Peyer's patch (tissue), 4 donors: Measurements from ENCODE around the gene LENEP. TPM values are rescaled to one million over a fixed set of nuclear protein-coding genes. Genes with fewer than 3 reads are reported as not detected.

ENCODE experiments used
- DNase-seq, 3 donors: peaks; one replicate each; pipeline ENCODE4 v3.0.0-alpha.2; 2017 to 2019
- H3K27ac ChIP-seq, 4 donors: fragments of 200-600 bp; sonication (generic); one replicate each; pipeline ENCODE4 v1.5.1; 2016 to 2019
- H3K27me3 ChIP-seq, 2 donors: fragments of 200-600 bp; sonication (generic); one replicate each; pipeline ENCODE4 v1.5.1; 2019
- H3K36me3 ChIP-seq, 3 donors: fragments of 200-600 bp; sonication (generic); one replicate each; pipeline ENCODE4 v1.5.1; 2016 to 2019
- H3K4me1 ChIP-seq, 4 donors: fragments of 200-600 bp; sonication (generic); one replicate each; pipeline ENCODE4 v1.5.1; 2016 to 2019
- H3K4me3 ChIP-seq, 4 donors: fragments of 200-600 bp; sonication (generic); 1 replicate in 3 of 4; 2 replicates in 1 of 4; pipeline ENCODE4 v1.5.1; 2016 to 2019; ENCODE audit warnings: mild to moderate bottlenecking in 1 of 4
- H3K9me3 ChIP-seq, 4 donors: fragments of 200-600 bp; sonication (generic); one replicate each; pipeline ENCODE4 v1.5.1; 2016 to 2019; ENCODE audit warnings: mild to moderate bottlenecking in 1 of 4
- CTCF ChIP-seq, 6 experiments: fragments of 450-650 bp in 4 of 6; fragments of 200-600 bp in 2 of 6; sonication (generic) in 1 of 6; IDR thresholded peaks; one replicate each; pipeline ENCODE4 v1.5.1; 2017 to 2019; ENCODE audit warnings: antibody characterized with exemption in 6 of 6, mild to moderate bottlenecking in 3 of 6, moderate library complexity in 1 of 6
- POLR2A ChIP-seq, 2 donors: fragments of 450-650 bp; IDR thresholded peaks; one replicate each; pipeline ENCODE4 v1.5.1; 2017; ENCODE audit warnings: antibody characterized with exemption in 2 of 2, mild to moderate bottlenecking in 2 of 2, moderate library complexity in 2 of 2
- total RNA-seq, 4 donors: library from RNA; depleted of rRNA; stranded (reverse); fragments of >200 nt; gene quantifications; one replicate each; pipeline ENCODE4 v1.1.0, GENCODE V29; 2016

Gene LENEP
- total RNA-seq, 4 donors from 2014 or later, result not detected

DNA sequence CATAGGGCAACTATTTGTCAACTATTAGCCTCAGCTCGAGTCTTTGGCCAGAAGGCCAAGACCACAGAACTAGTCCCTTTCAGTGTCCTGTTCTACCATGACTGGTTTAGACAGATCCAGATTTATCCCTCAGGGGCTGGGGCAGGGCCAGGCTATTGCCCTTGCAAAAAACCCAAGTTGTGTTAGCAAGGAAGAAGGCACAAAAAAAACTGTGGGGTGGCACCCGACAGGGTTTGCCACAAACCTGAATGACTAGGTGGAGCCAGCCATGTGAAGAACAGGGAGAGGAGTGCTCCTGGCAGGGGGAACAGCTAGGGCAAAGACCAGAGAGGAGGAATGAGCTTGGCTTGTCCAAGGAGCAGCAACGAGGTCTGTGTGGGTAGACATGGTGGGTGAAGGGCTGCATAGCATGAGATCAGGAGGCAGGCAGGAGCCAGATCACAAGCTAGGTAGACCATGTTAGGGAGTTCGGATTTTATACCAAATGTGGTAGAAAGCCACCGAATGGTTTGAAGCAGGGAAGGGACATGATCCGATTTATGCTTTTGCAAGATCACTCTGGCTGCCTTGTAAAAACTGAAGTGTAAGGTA is 44.6 kb downstream of the LENEP start:
- Histone ChIP-seq H3K4me1 (peaks cover 0 to 19% (median 3%) of the 10 kb centered on the region in 4 donors), H3K27ac (peak overlapping the region in 2 of 4 donors; percentile 76 to 86), H3K4me3 (no peak overlapping the region), H3K9me3 (no peaks in the 10 kb centered on the region), H3K27me3 (no peaks in the 10 kb centered on the region), H3K36me3 (no peaks in the 10 kb centered on the region)
- no peak for TF ChIP-seq POLR2A (IDR thresholded peaks at IDR 0.05)
- TF ChIP-seq CTCF (IDR thresholded peaks at IDR 0.05), result no peak
- DNase-seq, result peak in 1 of 3 donors; percentile 61

- TF ChIP-seq CTCF (IDR thresholded peaks at IDR 0.05), result peak in 1 of 6 experiments; percentile 4
- peak; percentile 42 to 76 for TF ChIP-seq POLR2A (IDR thresholded peaks at IDR 0.05)
- H3K9me3 ChIP-seq, result no peaks in the 10 kb centered on the region
- DNase-seq, result peak in 2 of 3 donors; percentile 71 to 85
- peak overlapping the region in 3 of 4 donors; percentile 2 to 86 (median 76) for H3K27ac ChIP-seq
- H3K4me3 ChIP-seq, result no peak overlapping the region
- H3K36me3 ChIP-seq, result no peaks in the 10 kb centered on the region
- no peaks in the 10 kb centered on the region for H3K27me3 ChIP-seq
- H3K4me1 ChIP-seq, result peaks cover 0 to 24% (median 8%) of the 10 kb centered on the region in 4 donors
These were observed 45.4 kb downstream of the LENEP start for GRCh38 chr1:155038602-155039307.

GRCh38 chr1:155039308-155039669 is 45.9 kb downstream of the LENEP start:
- H3K27ac ChIP-seq, result peak overlapping the region in 3 of 4 donors; percentile 2 to 86 (median 76)

GRCh38 chr1:155040358-155041093 is 47.1 kb downstream of the LENEP start:
- Histone ChIP-seq H3K27ac (no peak overlapping the region), H3K36me3 (no peaks in the 10 kb centered on the region), H3K9me3 (no peaks in the 10 kb centered on the region), H3K4me3 (no peak overlapping the region), H3K4me1 (peaks cover 3 to 38% (median 14%) of the 10 kb centered on the region in 4 donors), H3K27me3 (no peaks in the 10 kb centered on the region)
- no peak for DNase-seq
- TF ChIP-seq POLR2A (IDR thresholded peaks at IDR 0.05), result no peak
- no peak for TF ChIP-seq CTCF (IDR thresholded peaks at IDR 0.05)

More at GRCh38 chr1:155039308-155039669, 45.9 kb downstream of the LENEP start:
- TF ChIP-seq POLR2A (IDR thresholded peaks at IDR 0.05), result no peak
- TF ChIP-seq CTCF (IDR thresholded peaks at IDR 0.05), result no peak
- H3K36me3 ChIP-seq, result no peaks in the 10 kb centered on the region
- no peak for DNase-seq
- H3K4me1 ChIP-seq, result peaks cover 0 to 27% (median 11%) of the 10 kb centered on the region in 4 donors
- H3K27me3 ChIP-seq, result no peaks in the 10 kb centered on the region
- no peaks in the 10 kb centered on the region for H3K9me3 ChIP-seq
- H3K4me3 ChIP-seq, result no peak overlapping the region

DNA sequence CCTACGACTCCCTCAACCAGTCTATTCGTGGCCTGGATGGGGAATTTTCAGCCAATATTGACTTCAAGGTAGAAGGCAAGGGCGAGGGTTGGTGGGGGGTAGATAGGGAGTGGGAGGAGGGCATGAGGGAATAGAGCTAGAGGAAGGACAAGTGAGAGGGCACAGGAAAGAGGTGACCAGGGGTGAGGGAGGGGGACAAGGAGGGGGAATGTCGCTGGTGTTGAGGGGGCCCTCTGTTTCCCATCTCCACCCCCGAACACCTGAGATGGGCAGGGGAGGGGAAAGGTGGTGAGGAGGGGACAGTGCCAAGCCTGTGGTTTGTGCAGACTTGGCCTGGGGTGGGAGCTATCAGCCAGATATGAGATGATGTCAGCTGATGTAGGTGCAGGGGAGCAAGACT is 49.4 kb downstream of the LENEP start:
- Histone ChIP-seq H3K4me3 (no peak overlapping the region), H3K36me3 (no peaks in the 10 kb centered on the region), H3K9me3 (no peaks in the 10 kb centered on the region), H3K27ac (peak overlapping the region in 3 of 4 donors; percentile 74 to 93 (median 78)), H3K27me3 (no peaks in the 10 kb centered on the region), H3K4me1 (peaks cover 3 to 36% (median 13%) of the 10 kb centered on the region in 4 donors)
- no peak for TF ChIP-seq CTCF (IDR thresholded peaks at IDR 0.05)
- TF ChIP-seq POLR2A (IDR thresholded peaks at IDR 0.05), result no peak
- no peak for DNase-seq
